ENCODE data around the gene CWC15. TPM values are rescaled to one million over a fixed set of nuclear protein-coding genes. Genes with fewer than 3 reads are reported as not detected.

The CWC15 gene
- total RNA-seq, 3 donors from 2014 or later: 42.9 to 62.7 (median 47.9) TPM

GRCh38 chr11:94939346-94939745 lies 34.0 kb downstream of the CWC15 start:
- TF ChIP-seq POLR2AphosphoS5 (IDR thresholded peaks at IDR 0.05) (no peak), CTCF (IDR thresholded peaks at IDR 0.05) (no peak), POLR2A (IDR thresholded peaks at IDR 0.05) (no peak)
- Histone ChIP-seq H3K9me3 (no peaks in the 10 kb centered on the region), H3K4me1 (peaks cover 0 to 3% of the 10 kb centered on the region in 2 donors), H3K4me3 (no peak overlapping the region), H3K36me3 (no peaks in the 10 kb centered on the region), H3K27me3 (no peaks in the 10 kb centered on the region), H3K27ac (no peak overlapping the region)
- DNase-seq (ENCODE audit: low spot score in 2 of 2): no peak
- intact Hi-C loops (cut with DNase I; ENCODE audit: low total_unique reads): no loop called here

DNA sequence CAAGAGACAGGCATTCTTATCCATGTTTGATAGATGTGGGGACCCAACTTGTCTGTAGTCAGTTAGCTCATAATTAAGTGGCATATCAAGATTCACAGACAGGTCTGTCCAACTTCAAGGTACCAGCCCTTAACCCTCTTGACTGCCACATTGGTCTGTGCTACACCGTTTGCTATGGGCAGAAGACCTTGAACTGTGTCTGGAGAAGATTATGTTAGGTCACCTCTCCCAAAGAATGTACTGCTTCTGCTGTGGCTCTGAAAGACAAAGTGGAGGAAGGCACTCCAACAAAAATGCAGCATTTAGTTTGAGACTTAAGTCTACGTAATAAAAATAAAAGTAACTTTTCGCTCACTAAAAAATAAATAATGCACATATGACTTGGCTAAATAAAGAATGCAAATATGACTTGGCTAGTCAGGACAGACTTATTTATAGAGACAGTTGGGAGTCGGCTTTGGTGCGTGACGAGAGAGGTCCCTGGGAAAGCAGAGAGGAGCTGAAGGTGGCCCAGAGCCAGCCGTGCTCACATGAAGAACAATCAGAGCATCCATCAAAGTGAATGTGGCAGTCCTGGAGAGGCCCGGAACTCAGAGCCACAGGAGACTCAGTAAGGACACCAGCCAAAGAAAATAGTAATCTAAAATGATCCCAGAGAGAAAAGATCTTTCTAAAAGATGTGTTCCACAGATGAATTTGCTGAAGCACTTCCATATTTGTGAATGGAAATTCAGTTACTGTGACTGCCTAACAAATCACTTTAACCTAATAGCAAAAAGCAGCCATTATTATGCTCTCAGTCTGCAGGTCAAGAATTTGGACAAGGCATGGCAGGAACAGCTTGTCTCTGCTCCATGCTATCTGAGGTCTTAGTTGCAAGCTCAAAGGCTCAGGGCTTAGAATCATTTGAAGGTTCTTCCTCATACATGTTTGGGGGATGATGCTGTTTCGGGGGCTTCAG lies 35.0 kb downstream of the CWC15 start:
- H3K27ac ChIP-seq: peak overlapping the region in 1 of 2 donors; percentile 9
- no peaks in the 10 kb centered on the region for H3K36me3 ChIP-seq
- intact Hi-C loops (cut with DNase I; ENCODE audit: low total_unique reads): no loop called here
- no peak for TF ChIP-seq POLR2AphosphoS5 (IDR thresholded peaks at IDR 0.05)
- no peak for TF ChIP-seq POLR2A (IDR thresholded peaks at IDR 0.05)
- no peak for TF ChIP-seq CTCF (IDR thresholded peaks at IDR 0.05)
- peak in 1 of 2 donors; percentile 32 for DNase-seq (ENCODE audit: low spot score in 2 of 2)
- peaks cover 0 to 4% of the 10 kb centered on the region in 2 donors for H3K4me1 ChIP-seq
- no peak overlapping the region for H3K4me3 ChIP-seq
- no peaks in the 10 kb centered on the region for H3K27me3 ChIP-seq
- H3K9me3 ChIP-seq: no peaks in the 10 kb centered on the region

DNA sequence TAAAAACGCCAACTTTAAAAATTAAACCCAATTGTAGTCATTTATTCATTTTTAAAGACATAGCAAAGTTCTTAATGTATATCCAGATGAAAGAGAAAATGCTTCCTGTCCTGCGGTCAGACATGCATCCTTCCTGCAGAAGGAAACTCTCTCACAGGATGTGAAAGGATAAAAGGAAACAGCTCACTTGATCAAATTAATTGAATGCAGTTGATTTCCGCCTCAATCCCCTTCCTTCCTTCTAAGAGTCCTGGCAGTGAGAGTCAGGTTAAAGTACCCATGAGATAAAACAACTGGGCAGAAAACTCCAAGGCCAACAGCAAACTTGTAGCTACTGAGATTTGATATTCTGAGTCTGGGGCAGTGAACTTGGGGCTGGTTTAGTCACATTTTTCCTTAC lies 38.5 kb downstream of the CWC15 start:
- intact Hi-C loops (cut with DNase I; ENCODE audit: low total_unique reads): no loop called here
- Histone ChIP-seq H3K27ac (no peak overlapping the region), H3K4me3 (no peak overlapping the region), H3K27me3 (no peaks in the 10 kb centered on the region), H3K9me3 (no peaks in the 10 kb centered on the region), H3K36me3 (no peaks in the 10 kb centered on the region), H3K4me1 (peaks cover 0 to 4% of the 10 kb centered on the region in 2 donors)
- no peak for TF ChIP-seq POLR2A (IDR thresholded peaks at IDR 0.05)
- TF ChIP-seq POLR2AphosphoS5 (IDR thresholded peaks at IDR 0.05): no peak
- no peak for TF ChIP-seq CTCF (IDR thresholded peaks at IDR 0.05)
- DNase-seq (ENCODE audit: low spot score in 2 of 2): no peak

DNA sequence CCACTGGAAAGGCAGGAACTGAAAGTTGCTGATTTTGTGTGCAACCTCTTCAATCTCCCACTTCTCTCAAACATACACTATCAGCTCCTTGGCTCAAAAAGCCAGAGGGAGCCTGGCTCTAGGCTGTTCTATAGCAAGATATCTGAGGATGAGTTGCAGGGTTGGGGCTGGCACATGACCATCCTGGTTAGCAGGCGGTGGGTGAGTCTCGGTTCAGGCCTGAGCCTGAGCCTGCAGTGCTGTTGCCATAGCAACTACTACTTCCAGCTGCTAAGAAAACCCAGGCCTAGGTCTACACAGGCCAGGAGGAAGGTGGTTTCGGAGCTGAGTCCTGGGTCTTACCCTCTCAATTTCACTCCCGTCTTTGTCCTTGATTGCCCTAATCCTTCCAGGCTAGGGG lies 39.0 kb downstream of the CWC15 start:
- no peak overlapping the region for H3K4me3 ChIP-seq
- peak overlapping the region; percentile 18 to 69 for H3K27ac ChIP-seq
- intact Hi-C loops (cut with DNase I; ENCODE audit: low total_unique reads): no loop called here
- no peak for TF ChIP-seq POLR2AphosphoS5 (IDR thresholded peaks at IDR 0.05)
- TF ChIP-seq POLR2A (IDR thresholded peaks at IDR 0.05): no peak
- no peak for TF ChIP-seq CTCF (IDR thresholded peaks at IDR 0.05)
- H3K4me1 ChIP-seq: peaks cover 0 to 4% of the 10 kb centered on the region in 2 donors
- DNase-seq (ENCODE audit: low spot score in 2 of 2): no peak
- no peaks in the 10 kb centered on the region for H3K27me3 ChIP-seq
- H3K36me3 ChIP-seq: no peaks in the 10 kb centered on the region
- H3K9me3 ChIP-seq: no peaks in the 10 kb centered on the region

Measured in breast epithelium (tissue), 4 donors.